Kidney (tissue), 14 donors: ENCODE results near the gene MALSU1. TPM values are rescaled to one million over a fixed set of nuclear protein-coding genes. Genes with fewer than 3 reads are reported as not detected.

Source experiments
- DNase-seq, 5 donors: peaks; one replicate each; pipeline ENCODE4 v3.0.0-alpha.2; 2013 to 2020
- FAIRE-seq: peaks from 2 replicates; lab custom pipeline; 2012; peaks lifted over from hg19 to GRCh38; lab: Jason Lieb, UNC
- H3K27ac ChIP-seq, 2 donors: one replicate each; pipeline ENCODE4 v1.7.0; 2013; ENCODE audit warnings: low read depth in 2 of 2, low read length in 2 of 2, inconsistent platforms in 1 of 2
- H3K27me3 ChIP-seq: one replicate; pipeline ENCODE4 v1.7.1; 2013; ENCODE audit warnings: low read length, inconsistent platforms; ENCODE audit not compliant: control insufficient read depth, insufficient read depth
- H3K36me3 ChIP-seq, 3 donors: one replicate each; pipeline versions ENCODE4 v1.7.0 to v1.7.1; 2013; ENCODE audit warnings: low read length in 3 of 3, control low read depth in 1 of 3, inconsistent platforms in 1 of 3; ENCODE audit not compliant: insufficient read depth in 3 of 3, control insufficient read depth in 2 of 3
- H3K4me1 ChIP-seq, 3 donors: one replicate each; pipeline versions ENCODE4 v1.7.0 to v1.7.1; 2013; ENCODE audit warnings: low read length in 3 of 3, inconsistent platforms in 1 of 3, low read depth in 1 of 3; ENCODE audit not compliant: control insufficient read depth in 2 of 3, insufficient read depth in 2 of 3
- H3K4me3 ChIP-seq, 3 donors: one replicate each; pipeline versions ENCODE4 v1.7.0 to v1.8.1; 2013; ENCODE audit warnings: low read length in 3 of 3, control low read depth in 1 of 3, inconsistent platforms in 1 of 3
- H3K9ac ChIP-seq, 3 donors: one replicate each; pipeline versions ENCODE4 v1.7.0 to v1.7.1; 2013; ENCODE audit warnings: low read length in 3 of 3, control low read depth in 1 of 3, inconsistent platforms in 1 of 3
- H3K9me3 ChIP-seq, 3 donors: one replicate each; pipeline versions ENCODE4 v1.7.0 to v1.7.1; 2013; ENCODE audit warnings: low read length in 3 of 3, control low read depth in 1 of 3, inconsistent platforms in 1 of 3; ENCODE audit not compliant: control insufficient read depth in 2 of 3, insufficient read depth in 1 of 3
- CTCF ChIP-seq: IDR thresholded peaks from 3 replicates; pipeline ENCODE4 v1.5.1; 2012; ENCODE audit warnings: mild to moderate bottlenecking, moderate library complexity, borderline replicate concordance; ENCODE audit not compliant: insufficient read depth; ENCODE audit errors: extremely low read depth
- intact Hi-C: fragments of 100-400 bp; cut with DNase I; formaldehyde crosslinking; loops from one replicate; pipeline ENCODE4 v1.11.1; 2022
- polyA plus RNA-seq: library from polyadenylated mRNA; stranded (reverse); fragments of 350-450 nt; fragmentation: Illumina TruSeq; extraction: RNeasy Lipid Tissue Mini Kit (QIAGEN cat#74804); gene quantifications from one replicate; pipeline ENCODE4 v1.2.3, GENCODE V29; 2014; ENCODE audit warnings: low read depth, low replicate concordance; ENCODE audit not compliant: insufficient read depth
- total RNA-seq: library from RNA; stranded (reverse); fragmentation: NEBNext Ultra II Directional; extraction: Animal tissue kit (Norgen Biotek cat#: 25700); gene quantifications from one replicate; pipeline ENCODE4 v1.2.1, GENCODE V29; 2021
- donor health status: control.
- donor health status: control.
- donor health status: control.
- donor health status: control.
- donor health status: control.
- donor health status: DM: yes; HTN: yes; CAD: no.
- donor health status: Normal renal cell carcinoma (clear cell type).

The MALSU1 gene
- total and polyA plus RNA-seq, 2 donors from 2014 or later, result 40.3 to 94.9 TPM

GRCh38 chr7:23284871-23285270 lies 14.3 kb upstream of the MALSU1 start:
- Histone ChIP-seq H3K4me3 (no peak overlapping the region), H3K4me1 (no peaks in the 10 kb centered on the region), H3K9ac (no peak overlapping the region), H3K36me3 (no peaks in the 10 kb centered on the region), H3K27ac (no peak overlapping the region), H3K9me3 (no peaks in the 10 kb centered on the region), H3K27me3 (no peaks in the 10 kb centered on the region)
- FAIRE-seq, result no peak
- TF ChIP-seq CTCF, result no peak
- no peak for DNase-seq
- intact Hi-C loops, result no loop called here

GRCh38 chr7:23285657-23286646 lies 13.2 kb upstream of the MALSU1 start:
- TF ChIP-seq CTCF, result no peak
- Histone ChIP-seq H3K27me3 (no peaks in the 10 kb centered on the region), H3K4me1 (no peaks in the 10 kb centered on the region), H3K27ac (no peak overlapping the region), H3K36me3 (no peaks in the 10 kb centered on the region), H3K9ac (no peak overlapping the region), H3K4me3 (no peak overlapping the region), H3K9me3 (no peaks in the 10 kb centered on the region)
- no peak for DNase-seq
- no peak for FAIRE-seq
- intact Hi-C loops, result no loop called here

- H3K4me1 ChIP-seq, result no peaks in the 10 kb centered on the region
- H3K27ac ChIP-seq, result no peak overlapping the region
- FAIRE-seq, result no peak
These were observed 11.5 kb upstream of the MALSU1 start for GRCh38 chr7:23287612-23288011.

More at GRCh38 chr7:23287612-23288011, 11.5 kb upstream of the MALSU1 start:
- Histone ChIP-seq H3K9me3 (no peaks in the 10 kb centered on the region), H3K9ac (no peak overlapping the region), H3K36me3 (no peaks in the 10 kb centered on the region), H3K4me3 (no peak overlapping the region), H3K27me3 (no peaks in the 10 kb centered on the region)
- intact Hi-C loops, result no loop called here
- TF ChIP-seq CTCF, result no peak
- no peak for DNase-seq
